Fibroblast of mammary gland (primary cell): ENCODE results near the gene DLG3.

ENCODE experiments used
- DNase-seq: peaks from one replicate; pipeline ENCODE4 v3.0.0-alpha.2; 2010; ENCODE audit warnings: low read depth
- H3K4me3 ChIP-seq: 2 replicates; pipeline ENCODE4 v1.5.1; 2011; ENCODE audit warnings: low read depth, mild to moderate bottlenecking, low read length, moderate library complexity; ENCODE audit not compliant: control insufficient read depth
- CTCF ChIP-seq: conservative IDR thresholded peaks from 2 replicates; pipeline ENCODE4 v1.5.1; 2011; ENCODE audit warnings: low read depth, low read length, inconsistent platforms; ENCODE audit not compliant: control insufficient read depth, insufficient read depth

DLG3 gene

DNA sequence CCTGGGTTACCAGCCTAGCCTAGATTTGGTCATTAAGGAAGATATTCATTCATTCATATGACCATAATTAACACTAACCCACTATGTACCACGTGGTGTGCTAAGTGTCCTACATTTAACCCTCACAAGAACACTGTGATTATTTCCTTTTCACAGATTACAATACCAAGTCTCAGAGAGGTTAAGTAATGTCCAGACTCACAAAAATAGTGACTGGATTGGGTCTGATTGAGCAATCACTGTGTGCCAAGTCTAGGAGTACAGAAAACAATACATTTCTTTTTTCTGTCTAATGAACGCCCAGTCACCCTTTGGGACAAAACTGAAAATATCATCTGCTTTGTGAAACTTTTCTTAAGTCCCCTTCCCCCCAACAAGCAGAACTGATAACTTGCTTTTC, 7.6 kb upstream of the DLG3 start:
- H3K4me3 ChIP-seq: no peak overlapping the region
- TF ChIP-seq CTCF: no peak
- DNase-seq: peak; percentile 24

- DNase-seq: no peak
- TF ChIP-seq CTCF: no peak
- H3K4me3 ChIP-seq: no peak overlapping the region
These were observed 6.5 kb upstream of the DLG3 start for GRCh38 chrX:70437921-70438665.

DNA sequence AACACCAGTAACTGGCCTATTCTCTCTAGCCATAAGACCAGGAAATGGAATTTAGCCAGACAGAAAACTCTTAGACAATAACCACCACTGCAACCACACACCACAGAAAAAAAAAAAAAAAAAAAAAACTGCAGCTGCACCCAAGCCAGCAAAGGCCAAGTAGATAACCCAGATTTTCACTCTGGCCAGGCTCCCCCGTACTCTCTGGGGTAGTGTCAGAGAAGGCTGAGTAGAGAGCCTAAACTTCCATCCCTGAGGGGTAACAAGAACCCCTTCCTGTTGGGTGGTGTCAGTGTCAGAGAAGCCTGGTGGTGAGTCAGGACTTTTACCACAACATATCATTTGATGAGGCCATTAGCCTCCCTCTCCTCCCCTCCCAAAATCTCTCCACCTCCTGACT, 5.6 kb upstream of the DLG3 start:
- no peak for TF ChIP-seq CTCF
- peak; percentile 30 for DNase-seq
- H3K4me3 ChIP-seq: no peak overlapping the region

- DNase-seq: no peak
- no peak overlapping the region for H3K4me3 ChIP-seq
- no peak for TF ChIP-seq CTCF
These were observed 2.4 kb upstream of the DLG3 start for GRCh38 chrX:70442224-70442623.

GRCh38 chrX:70444946-70445656, 466 bp downstream of the DLG3 start:
- no peak for TF ChIP-seq CTCF
- H3K4me3 ChIP-seq: no peak overlapping the region
- DNase-seq: no peak

GRCh38 chrX:70445951-70446350, 1.3 kb downstream of the DLG3 start:
- DNase-seq: no peak
- H3K4me3 ChIP-seq: no peak overlapping the region
- no peak for TF ChIP-seq CTCF
